Stimulated activated CD8-positive, alpha-beta memory T cell treated with anti-CD3 and anti-CD28 coated beads, Interleukin-15, amount 100 ng/mL, for 24 hours (primary cell): ENCODE results near the gene CTAGE1.

Experiments
- DNase-seq: peaks from one replicate; pipeline ENCODE4 v3.0.0-alpha.2; 2020; ENCODE audit warnings: low read depth

CTAGE1 gene

GRCh38 chr18:22391407-22392345 is 26.0 kb downstream of the CTAGE1 start:
- no peak for DNase-seq

- no peak for DNase-seq
Measured at GRCh38 chr18:22387787-22388186, 29.9 kb downstream of the CTAGE1 start.

DNA sequence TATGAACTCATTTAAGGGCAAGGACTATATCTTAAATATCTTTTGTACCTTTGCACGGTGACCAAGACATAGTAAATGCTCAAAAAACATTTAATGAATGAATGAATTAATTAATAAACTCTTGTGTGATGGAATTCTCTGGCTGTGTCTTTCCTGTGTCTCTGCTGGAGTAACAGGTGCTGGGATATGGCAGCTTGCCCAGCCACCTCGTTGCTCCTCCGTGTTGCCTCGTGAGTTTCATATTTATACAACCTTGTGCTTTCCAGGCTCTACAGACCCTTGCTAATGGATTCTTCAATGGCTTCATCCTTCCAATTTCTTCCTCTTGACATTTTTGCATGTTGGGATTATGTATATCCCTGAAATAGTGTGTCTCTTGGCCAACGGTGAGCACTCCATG is 30.4 kb downstream of the CTAGE1 start:
- no peak for DNase-seq

- no peak for DNase-seq
Measured at GRCh38 chr18:22385718-22386117, 32.0 kb downstream of the CTAGE1 start.

DNA sequence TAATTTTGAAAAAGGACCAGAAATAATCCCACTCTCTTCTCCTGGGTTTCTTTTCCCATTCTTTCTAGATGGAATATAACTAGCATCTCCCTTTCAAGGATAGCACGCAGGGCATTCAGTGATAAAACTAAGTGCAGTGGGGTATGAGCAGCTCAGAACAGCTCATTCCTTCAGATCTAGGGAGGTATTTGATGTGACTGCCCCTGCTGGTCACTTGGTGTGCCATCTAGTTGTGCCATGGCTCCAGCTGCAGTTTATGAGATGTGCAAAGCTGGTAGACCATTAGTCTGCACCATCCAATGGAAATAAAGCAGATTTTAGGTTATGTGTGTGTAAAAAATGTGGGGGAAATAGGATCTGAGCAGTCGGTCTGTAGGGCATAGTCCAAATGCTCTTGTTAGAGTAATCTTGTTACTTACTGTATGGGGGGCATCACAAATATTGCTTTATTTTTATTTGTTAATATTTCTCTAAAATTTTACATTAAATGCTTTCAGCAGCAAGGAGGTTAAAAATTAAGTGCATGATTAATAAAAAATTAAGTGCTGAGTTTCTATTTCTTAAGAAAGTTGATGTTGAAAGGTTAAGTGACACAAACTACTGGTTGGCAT is 38.9 kb downstream of the CTAGE1 start:
- DNase-seq, result no peak

DNA sequence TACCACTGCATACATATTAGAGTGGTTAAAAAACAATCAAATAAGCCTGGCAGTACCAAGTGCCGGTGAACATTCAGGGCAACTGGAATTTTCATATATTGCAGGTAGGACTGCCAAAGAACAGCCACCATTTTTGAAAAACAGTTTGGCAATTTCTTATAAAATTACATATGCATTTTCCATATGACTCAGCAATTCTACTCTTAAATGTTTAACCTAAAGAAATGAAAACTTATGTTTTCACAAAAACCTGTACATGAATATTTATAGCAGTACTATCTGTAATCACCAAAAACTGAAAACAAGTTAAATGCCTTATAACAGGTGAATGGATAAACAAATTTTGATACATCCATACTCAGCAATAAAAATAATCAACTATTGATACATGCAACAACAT is 39.9 kb downstream of the CTAGE1 start:
- DNase-seq, result no peak

- DNase-seq, result no peak
Measured at GRCh38 chr18:22370414-22370813, 47.3 kb downstream of the CTAGE1 start.

- no peak for DNase-seq
Measured at GRCh38 chr18:22368021-22368420, 49.7 kb downstream of the CTAGE1 start.

- DNase-seq, result no peak
Measured at GRCh38 chr18:22367303-22367702, 50.4 kb downstream of the CTAGE1 start.

DNA sequence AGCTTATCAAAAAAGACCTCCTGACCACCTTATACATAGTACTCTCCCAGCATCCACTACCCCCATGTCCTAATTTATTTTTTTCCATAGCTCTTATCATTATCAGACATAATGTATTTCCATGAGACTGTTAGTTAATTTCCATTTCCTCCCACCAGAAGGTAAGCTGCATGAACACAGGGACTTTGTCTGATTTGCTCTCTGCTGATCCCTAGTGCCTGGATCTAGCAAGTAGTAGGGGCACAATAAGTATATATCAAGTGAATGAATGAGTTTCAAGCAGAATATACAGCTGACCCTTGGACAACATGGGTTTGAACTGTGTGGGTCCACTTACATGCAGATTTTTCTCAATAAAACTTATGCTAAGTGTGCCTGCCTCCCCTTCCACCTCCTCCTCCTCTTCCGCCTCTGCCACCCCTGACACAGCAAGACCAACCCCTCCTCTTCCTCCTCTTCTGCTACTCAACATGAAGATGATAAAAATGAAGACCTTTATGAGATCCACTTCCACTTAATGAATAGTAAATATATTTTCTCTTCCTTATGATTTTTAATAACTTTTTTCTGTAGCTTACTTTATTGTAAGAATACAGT is 53.8 kb downstream of the CTAGE1 start:
- no peak for DNase-seq
